ENCODE data around the gene GSE1. TPM values are rescaled to one million over a fixed set of nuclear protein-coding genes. Genes with fewer than 3 reads are reported as not detected.

GSE1 gene
- polyA plus RNA-seq, 5 donors = 85.6 to 120 (median 111) TPM

GRCh38 chr16:85658504-85659326, 45.6 kb downstream of the GSE1 start:
- DNase-seq = no peak

DNA sequence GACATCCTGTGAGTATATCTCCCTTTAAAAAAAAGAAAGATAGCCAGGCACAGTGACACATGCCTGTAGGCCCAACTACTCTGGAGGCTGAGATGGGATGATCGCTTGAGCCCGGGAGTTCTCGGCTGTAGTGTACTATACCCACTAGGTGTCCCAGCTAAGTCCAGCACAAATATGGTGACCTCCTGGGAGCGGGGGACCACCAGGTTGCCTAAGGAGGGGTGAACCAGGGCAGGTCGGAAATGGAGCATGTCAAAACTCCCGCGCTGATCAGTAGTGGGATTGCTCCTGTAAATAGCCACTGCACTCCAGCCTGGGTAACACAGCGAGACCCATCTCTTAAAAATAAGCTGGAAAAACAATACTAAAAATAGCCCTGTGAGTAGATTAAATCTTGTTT, 46.2 kb downstream of the GSE1 start:
- DNase-seq = no peak

DNA sequence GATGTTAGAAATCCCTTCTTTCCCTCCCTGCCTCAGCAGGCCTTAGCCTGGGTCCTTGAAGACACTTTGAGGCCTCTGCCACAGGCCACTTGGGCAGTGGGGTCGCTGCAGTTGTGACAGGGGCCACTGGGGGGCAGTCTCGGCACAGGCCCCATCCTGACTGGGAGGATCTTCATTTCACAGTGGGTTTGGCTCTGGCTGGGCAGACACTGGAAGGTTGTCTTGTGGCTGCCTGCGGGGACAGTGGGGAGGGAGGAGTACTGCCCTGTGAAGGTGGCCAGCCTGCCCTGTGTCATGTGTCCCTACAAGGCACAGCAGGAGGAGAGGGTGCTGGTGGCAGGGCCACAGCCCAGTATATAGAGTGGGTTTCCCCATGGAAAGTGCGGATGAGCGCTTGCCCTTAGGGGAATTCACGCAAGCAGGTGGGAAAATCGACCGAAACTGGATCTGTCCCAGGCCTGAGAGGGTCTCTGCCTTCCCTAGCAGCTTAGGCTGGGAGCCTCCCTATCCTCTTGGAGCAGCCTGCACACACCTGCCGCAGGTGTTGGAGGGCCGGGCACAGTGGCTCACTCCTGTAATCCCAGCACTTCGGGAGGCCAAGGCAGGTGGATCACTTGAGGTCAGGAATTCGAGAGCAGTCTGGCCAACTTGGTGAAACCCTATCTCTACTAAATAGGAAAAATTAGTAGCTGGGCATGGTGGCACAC, 46.8 kb downstream of the GSE1 start:
- DNase-seq = no peak

GRCh38 chr16:85660843-85661739, 48.0 kb downstream of the GSE1 start:
- no peak for DNase-seq

- DNase-seq = no peak
Measured at GRCh38 chr16:85661740-85662481, 48.8 kb downstream of the GSE1 start.

GRCh38 chr16:85662482-85662812, 49.3 kb downstream of the GSE1 start:
- DNase-seq = no peak

GRCh38 chr16:85662976-85663830, 50.1 kb downstream of the GSE1 start:
- no peak for DNase-seq

DNA sequence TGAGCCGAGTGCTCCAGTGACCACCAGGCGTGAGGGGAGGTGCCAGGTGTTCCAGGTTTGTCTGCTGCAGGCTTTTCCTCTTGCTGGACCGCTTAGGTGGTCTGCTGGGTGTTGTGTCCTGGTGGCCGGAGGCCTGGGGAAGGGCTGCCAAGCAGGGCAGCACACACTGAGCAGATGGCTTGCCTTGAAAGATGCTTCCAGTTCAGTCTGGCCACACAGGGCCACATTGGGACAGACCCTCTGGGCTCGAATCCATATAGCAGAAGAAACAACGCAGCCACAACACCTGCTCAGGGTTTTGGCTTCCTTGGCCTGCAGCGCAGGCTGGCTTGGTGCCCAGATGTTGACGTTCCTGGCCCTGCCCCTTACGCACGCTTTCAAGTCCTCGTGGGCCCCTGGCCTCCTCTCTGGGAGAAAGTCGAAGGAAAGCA, 50.8 kb downstream of the GSE1 start:
- peak in 1 of 2 donors; percentile 42 for DNase-seq

GRCh38 chr16:85664580-85665372, 51.7 kb downstream of the GSE1 start:
- no peak for DNase-seq

DNA sequence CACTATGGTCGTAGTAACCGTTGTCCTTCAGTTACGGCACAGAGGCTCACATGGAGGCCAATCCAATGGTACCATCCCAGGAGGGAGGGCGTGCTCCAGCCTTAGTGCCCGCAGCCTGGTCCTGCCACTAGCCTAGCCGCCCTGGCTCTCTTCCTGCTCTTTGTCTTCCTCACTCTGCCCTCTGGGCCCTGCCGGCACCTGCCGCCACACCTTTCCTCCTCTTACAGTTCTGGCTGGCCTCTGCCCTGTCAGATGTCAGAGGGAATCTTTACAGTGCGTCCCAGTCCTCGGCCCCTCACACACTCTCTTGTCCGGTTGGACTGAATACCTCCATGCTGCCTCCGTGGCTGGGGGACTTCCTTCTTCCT, 52.2 kb downstream of the GSE1 start:
- no peak for DNase-seq

GRCh38 chr16:85665929-85666328, 52.8 kb downstream of the GSE1 start:
- no peak for DNase-seq

DNA sequence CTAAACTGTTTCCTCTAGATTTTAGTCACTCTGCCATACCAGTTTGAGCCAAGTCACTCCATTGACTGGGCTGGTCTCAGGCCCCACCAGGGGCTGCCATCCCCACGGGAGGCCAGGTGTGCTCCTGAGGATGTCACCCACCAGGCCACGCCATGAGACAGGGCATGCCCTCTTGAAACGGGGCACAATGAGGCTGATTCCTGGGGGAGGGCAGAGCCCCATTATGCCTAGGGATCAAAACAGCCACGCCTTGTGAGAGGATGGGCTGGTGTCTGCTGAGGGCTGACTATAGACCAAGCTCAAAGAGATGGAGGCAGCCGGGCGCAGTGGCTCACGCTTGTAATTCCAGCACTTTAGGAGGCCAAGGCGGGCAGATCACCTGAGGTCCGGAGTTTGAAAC, 54.1 kb downstream of the GSE1 start:
- DNase-seq = no peak

DNA sequence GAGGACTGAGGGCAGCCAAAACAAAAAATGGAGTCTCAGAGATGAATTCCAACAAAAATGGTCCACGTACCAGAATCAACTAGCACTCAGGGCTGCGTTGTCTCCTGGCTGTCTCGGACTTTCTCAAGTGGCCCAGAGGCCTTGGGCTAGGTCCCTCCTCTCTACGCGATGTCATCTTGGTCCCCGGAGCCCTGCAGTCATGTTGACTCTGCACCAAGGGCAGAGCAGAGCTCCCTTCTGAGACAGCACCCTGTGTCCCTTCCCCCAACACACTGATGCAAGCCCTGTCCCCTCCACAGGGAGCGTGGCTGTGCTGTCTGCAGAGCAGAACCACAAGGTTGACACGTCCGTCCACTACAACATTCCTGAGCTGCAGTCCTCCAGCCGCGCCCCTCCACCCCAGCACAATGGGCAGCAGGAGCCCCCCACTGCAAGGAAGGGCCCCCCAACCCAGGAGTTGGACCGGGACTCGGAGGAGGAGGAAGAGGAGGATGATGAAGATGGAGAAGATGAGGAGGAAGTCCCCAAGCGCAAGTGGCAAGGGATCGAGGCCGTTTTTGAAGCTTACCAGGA, 54.8 kb downstream of the GSE1 start:
- no peak for DNase-seq

DNA sequence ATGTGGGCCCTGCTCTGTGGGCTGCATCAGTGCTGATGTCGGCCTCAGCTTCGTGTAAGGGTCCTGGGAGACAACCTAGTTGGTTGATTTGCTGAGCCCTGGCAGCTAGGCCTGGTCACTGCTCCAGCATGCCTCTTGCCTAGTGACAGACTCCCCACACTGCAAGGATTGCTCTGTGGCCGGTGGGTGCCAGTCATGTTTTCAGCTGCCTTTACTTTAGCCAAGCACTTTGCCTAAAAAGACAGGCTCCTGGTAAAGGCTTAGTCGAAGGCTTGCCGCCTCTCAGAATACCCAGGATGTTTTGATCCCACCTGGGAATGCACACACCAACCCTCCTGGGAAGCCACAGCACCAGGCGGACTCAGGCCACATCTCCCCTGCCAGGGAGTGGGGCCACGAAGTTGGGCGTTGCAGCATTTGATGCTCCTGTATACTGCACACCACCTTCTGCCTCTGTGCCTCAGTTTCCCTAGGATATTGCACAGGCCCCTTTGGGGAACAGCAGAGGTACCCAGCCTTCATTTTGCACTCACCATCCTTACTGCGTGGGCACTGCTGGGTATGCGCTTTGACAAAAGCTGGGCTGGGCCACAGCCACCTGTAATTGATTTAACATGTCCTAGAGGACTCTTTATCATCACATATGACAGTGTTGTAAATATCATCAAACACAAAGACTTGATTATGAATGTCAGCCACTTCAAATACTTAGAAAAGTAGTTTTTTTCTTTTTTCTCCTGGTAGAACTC, 55.7 kb downstream of the GSE1 start:
- DNase-seq = no peak

GRCh38 chr16:85670840-85671239, 57.7 kb downstream of the GSE1 start:
- no peak for DNase-seq

DNA sequence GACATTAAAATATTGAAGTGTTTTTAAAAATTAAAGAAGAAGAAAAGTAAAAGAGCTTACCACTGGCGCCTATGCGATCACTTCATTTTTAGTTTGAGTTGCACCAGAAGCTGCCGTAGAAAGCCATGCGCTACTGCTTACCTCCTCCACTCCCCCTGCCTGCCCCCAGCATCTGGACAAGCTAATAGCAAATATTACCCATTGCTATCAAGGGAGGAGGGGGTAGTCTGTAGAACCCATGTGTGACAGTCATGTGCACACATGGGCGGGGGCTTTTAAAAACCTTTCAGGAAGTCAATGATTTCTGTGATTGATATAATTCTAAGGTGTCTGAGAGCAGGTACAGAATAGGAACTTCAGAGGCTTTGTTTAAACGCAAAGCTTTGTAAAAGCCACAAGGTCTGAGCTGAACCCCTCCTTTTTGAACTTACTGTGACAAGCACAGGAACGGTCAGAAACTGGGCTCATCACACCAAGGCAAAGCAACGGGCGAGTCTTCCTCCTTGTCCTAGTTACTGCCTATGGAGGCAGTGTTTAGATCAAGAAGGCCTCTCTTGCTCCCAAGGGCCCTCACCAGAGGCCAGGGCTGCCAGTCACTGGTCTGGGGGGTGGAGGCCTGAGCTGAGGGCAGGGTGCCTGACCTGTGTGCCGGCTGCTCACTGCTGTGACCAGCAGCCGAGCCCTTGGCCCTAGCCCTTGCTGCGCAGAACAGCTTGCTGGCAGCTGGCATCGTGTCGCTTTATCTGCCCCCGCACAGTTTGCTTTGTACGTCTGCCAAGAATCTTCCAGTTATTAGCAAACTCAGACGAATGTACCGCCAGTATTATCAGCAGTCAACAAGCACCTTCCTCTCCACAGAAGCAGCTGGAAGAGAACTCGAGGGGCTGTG, 60.7 kb downstream of the GSE1 start:
- peak in 1 of 2 donors; percentile 48 for DNase-seq

DNA sequence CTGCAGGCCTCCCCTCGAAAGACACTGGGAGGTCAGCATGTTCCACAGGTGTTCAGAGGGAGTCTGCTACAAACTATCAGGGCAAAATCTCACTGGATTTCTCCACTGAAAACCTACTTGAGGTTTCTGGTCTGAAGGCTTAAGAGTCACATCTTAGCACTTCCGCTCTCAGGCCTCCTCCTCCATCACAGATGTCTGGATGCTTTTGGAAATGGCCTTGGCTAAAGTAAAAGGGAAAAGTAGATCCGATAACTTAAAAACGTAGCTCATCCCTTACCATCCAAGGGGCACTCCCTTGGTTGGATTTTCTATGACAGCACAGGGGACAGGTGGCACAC, 61.3 kb downstream of the GSE1 start:
- no peak for DNase-seq

- DNase-seq = no peak
Measured at GRCh38 chr16:85674828-85675227, 61.7 kb downstream of the GSE1 start.

Data from right lung (tissue), 5 donors.